HG03460 (cell line): ENCODE measurements around the gene WDR5.

Source experiments
- ATAC-seq: cut with Tn5 transposase; IDR thresholded peaks from one replicate; pipeline ENCODE4 v1.9.1; 2021; ENCODE audit not compliant: unreplicated experiment

Gene WDR5

GRCh38 chr9:134206311-134207300, 70.7 kb downstream of the WDR5 start:
- ATAC-seq: no peak

- no peak for ATAC-seq
These were observed 72.5 kb downstream of the WDR5 start for GRCh38 chr9:134208310-134208841.

- ATAC-seq: no peak
These were observed 73.3 kb downstream of the WDR5 start for GRCh38 chr9:134208981-134209725.
